ENCODE data around the gene DDOST.

The DDOST gene

GRCh38 chr1:20619999-20620398, 41.2 kb downstream of the DDOST start:
- Histone ChIP-seq H3K36me3 (ENCODE audit: insufficient read depth, low read length) (no peaks in the 10 kb centered on the region), H3K4me3 (no peak overlapping the region), H3K9ac (ENCODE audit: insufficient read length) (no peak overlapping the region), H3K9me3 (ENCODE audit: low read depth, low read length) (no peaks in the 10 kb centered on the region), H3K27ac (no peak overlapping the region)
- TF ChIP-seq EZH2 (IDR thresholded peaks at IDR 0.05) (no peak), FOXP2 (optimal IDR thresholded peaks at IDR 0.05; ENCODE audit: control extremely low read depth, extremely low read length, insufficient read depth) (no peak), POLR2AphosphoS5 (IDR thresholded peaks at IDR 0.05; ENCODE audit: borderline replicate concordance, low read depth, low read length) (no peak)
- DNase-seq (ENCODE audit: low read depth, low spot score), result no peak

- no peak overlapping the region for H3K4me3 ChIP-seq
- H3K9ac ChIP-seq (ENCODE audit: insufficient read length), result no peak overlapping the region
- H3K9me3 ChIP-seq (ENCODE audit: low read depth, low read length), result no peaks in the 10 kb centered on the region
- TF ChIP-seq EZH2 (IDR thresholded peaks at IDR 0.05) (no peak), FOXP2 (optimal IDR thresholded peaks at IDR 0.05; ENCODE audit: control extremely low read depth, extremely low read length, insufficient read depth) (no peak), POLR2AphosphoS5 (IDR thresholded peaks at IDR 0.05; ENCODE audit: borderline replicate concordance, low read depth, low read length) (no peak)
- no peak overlapping the region for H3K27ac ChIP-seq
- DNase-seq (ENCODE audit: low read depth, low spot score), result no peak
- no peaks in the 10 kb centered on the region for H3K36me3 ChIP-seq (ENCODE audit: insufficient read depth, low read length)
Measured at GRCh38 chr1:20618550-20618949, 42.6 kb downstream of the DDOST start.

- no peak for DNase-seq (ENCODE audit: low read depth, low spot score)
- Histone ChIP-seq H3K4me3 (no peak overlapping the region), H3K27ac (no peak overlapping the region), H3K36me3 (ENCODE audit: insufficient read depth, low read length) (no peaks in the 10 kb centered on the region), H3K9ac (ENCODE audit: insufficient read length) (no peak overlapping the region), H3K9me3 (ENCODE audit: low read depth, low read length) (no peaks in the 10 kb centered on the region)
- no peak for TF ChIP-seq FOXP2 (optimal IDR thresholded peaks at IDR 0.05; ENCODE audit: control extremely low read depth, extremely low read length, insufficient read depth)
- no peak for TF ChIP-seq EZH2 (IDR thresholded peaks at IDR 0.05)
- no peak for TF ChIP-seq POLR2AphosphoS5 (IDR thresholded peaks at IDR 0.05; ENCODE audit: borderline replicate concordance, low read depth, low read length)
Measured at GRCh38 chr1:20616847-20617487, 44.2 kb downstream of the DDOST start.

- no peak for DNase-seq (ENCODE audit: low read depth, low spot score)
- TF ChIP-seq FOXP2 (optimal IDR thresholded peaks at IDR 0.05; ENCODE audit: control extremely low read depth, extremely low read length, insufficient read depth), result no peak
- Histone ChIP-seq H3K9me3 (ENCODE audit: low read depth, low read length) (no peaks in the 10 kb centered on the region), H3K4me3 (no peak overlapping the region), H3K27ac (no peak overlapping the region), H3K9ac (ENCODE audit: insufficient read length) (no peak overlapping the region), H3K36me3 (ENCODE audit: insufficient read depth, low read length) (no peaks in the 10 kb centered on the region)
Measured at GRCh38 chr1:20615946-20616846, 45.0 kb downstream of the DDOST start.

- peak overlapping the region; percentile 2 for H3K9ac ChIP-seq (ENCODE audit: insufficient read length)
- TF ChIP-seq POLR2AphosphoS5 (IDR thresholded peaks at IDR 0.05; ENCODE audit: borderline replicate concordance, low read depth, low read length) (no peak), EZH2 (IDR thresholded peaks at IDR 0.05) (no peak), FOXP2 (optimal IDR thresholded peaks at IDR 0.05; ENCODE audit: control extremely low read depth, extremely low read length, insufficient read depth) (no peak)
- H3K27ac ChIP-seq, result no peak overlapping the region
- no peak for DNase-seq (ENCODE audit: low read depth, low spot score)
- H3K36me3 ChIP-seq (ENCODE audit: insufficient read depth, low read length), result no peaks in the 10 kb centered on the region
- H3K9me3 ChIP-seq (ENCODE audit: low read depth, low read length), result no peaks in the 10 kb centered on the region
- H3K4me3 ChIP-seq, result no peak overlapping the region
Measured at GRCh38 chr1:20614131-20614579, 47.0 kb downstream of the DDOST start.

- no peak for DNase-seq (ENCODE audit: low read depth, low spot score)
- Histone ChIP-seq H3K9ac (ENCODE audit: insufficient read length) (no peak overlapping the region), H3K27ac (no peak overlapping the region), H3K4me3 (no peak overlapping the region), H3K36me3 (ENCODE audit: insufficient read depth, low read length) (no peaks in the 10 kb centered on the region), H3K9me3 (ENCODE audit: low read depth, low read length) (no peaks in the 10 kb centered on the region)
- TF ChIP-seq EZH2 (IDR thresholded peaks at IDR 0.05) (no peak), FOXP2 (optimal IDR thresholded peaks at IDR 0.05; ENCODE audit: control extremely low read depth, extremely low read length, insufficient read depth) (no peak), POLR2AphosphoS5 (IDR thresholded peaks at IDR 0.05; ENCODE audit: borderline replicate concordance, low read depth, low read length) (no peak)
Measured at GRCh38 chr1:20612221-20612746, 48.9 kb downstream of the DDOST start.

GRCh38 chr1:20611652-20612051, 49.5 kb downstream of the DDOST start:
- TF ChIP-seq FOXP2 (optimal IDR thresholded peaks at IDR 0.05; ENCODE audit: control extremely low read depth, extremely low read length, insufficient read depth) (no peak), EZH2 (IDR thresholded peaks at IDR 0.05) (no peak)
- Histone ChIP-seq H3K4me3 (no peak overlapping the region), H3K27ac (no peak overlapping the region), H3K9me3 (ENCODE audit: low read depth, low read length) (no peaks in the 10 kb centered on the region), H3K9ac (ENCODE audit: insufficient read length) (no peak overlapping the region), H3K36me3 (ENCODE audit: insufficient read depth, low read length) (no peaks in the 10 kb centered on the region)
- no peak for DNase-seq (ENCODE audit: low read depth, low spot score)

- DNase-seq (ENCODE audit: low read depth, low spot score), result no peak
- no peak for TF ChIP-seq EZH2 (IDR thresholded peaks at IDR 0.05)
- TF ChIP-seq POLR2AphosphoS5 (IDR thresholded peaks at IDR 0.05; ENCODE audit: borderline replicate concordance, low read depth, low read length), result no peak
- no peak for TF ChIP-seq FOXP2 (optimal IDR thresholded peaks at IDR 0.05; ENCODE audit: control extremely low read depth, extremely low read length, insufficient read depth)
- Histone ChIP-seq H3K9me3 (ENCODE audit: low read depth, low read length) (no peaks in the 10 kb centered on the region), H3K36me3 (ENCODE audit: insufficient read depth, low read length) (no peaks in the 10 kb centered on the region), H3K4me3 (no peak overlapping the region), H3K27ac (no peak overlapping the region), H3K9ac (ENCODE audit: insufficient read length) (no peak overlapping the region)
Measured at GRCh38 chr1:20610970-20611369, 50.2 kb downstream of the DDOST start.

All from SK-N-MC (cell line).